NCI-H146 treated with DMSO at 0.1 percent for 48 hours (cell line): ENCODE data around the gene AP1B1.
"Not testable (repeated sequence)": the region's sequence is repeated elsewhere in the genome, so short reads cannot be mapped to it uniquely, and the experiment has no call there.

Source experiments
- DNase-seq: peaks from one replicate; lab custom pipeline; 2025; ENCODE audit not compliant: unreplicated experiment; lab: John Stamatoyannopoulos, UW

Gene AP1B1

DNA sequence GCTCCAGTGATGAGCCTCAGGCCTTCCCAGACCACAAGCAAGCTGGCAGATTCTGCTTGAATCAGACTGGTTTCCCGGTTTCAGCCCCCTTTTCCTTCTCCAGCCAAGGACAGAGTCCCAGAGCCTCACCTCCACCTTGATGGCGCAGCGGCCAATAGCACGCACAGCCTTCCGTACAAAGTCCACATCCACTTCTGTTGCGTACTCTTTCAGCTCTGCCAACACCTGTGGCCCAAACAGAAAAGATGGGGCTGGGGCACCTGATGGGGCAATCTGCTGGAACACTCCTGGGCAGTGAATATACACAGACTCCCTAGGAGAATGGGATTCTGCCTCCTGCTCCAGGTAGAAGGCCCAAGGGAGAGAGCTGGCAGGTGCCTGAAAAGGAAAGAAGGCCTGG, 37.3 kb downstream of the AP1B1 start:
- DNase-seq: no peak

- DNase-seq: no peak
These were observed 39.4 kb downstream of the AP1B1 start for GRCh38 chr22:29348956-29349355.

DNA sequence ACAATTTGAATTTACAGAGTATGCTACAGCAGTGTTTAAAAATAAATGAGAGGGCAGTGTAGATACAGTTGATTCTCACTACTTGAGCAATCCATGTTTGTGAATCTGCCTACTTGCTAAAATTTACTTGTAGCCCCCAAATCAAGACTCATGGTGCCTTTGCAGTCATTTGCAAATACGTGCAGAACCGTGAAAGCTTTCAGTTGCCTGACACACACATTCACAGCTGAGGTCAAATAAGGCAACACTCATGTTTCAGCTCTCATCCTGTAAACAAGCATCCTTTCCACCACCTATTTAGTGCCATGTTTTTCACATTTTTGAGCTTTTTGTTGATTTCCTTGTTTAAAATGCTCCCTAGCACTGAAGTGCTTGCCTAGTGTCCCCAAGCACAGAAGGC, 40.3 kb downstream of the AP1B1 start:
- DNase-seq: no peak

DNA sequence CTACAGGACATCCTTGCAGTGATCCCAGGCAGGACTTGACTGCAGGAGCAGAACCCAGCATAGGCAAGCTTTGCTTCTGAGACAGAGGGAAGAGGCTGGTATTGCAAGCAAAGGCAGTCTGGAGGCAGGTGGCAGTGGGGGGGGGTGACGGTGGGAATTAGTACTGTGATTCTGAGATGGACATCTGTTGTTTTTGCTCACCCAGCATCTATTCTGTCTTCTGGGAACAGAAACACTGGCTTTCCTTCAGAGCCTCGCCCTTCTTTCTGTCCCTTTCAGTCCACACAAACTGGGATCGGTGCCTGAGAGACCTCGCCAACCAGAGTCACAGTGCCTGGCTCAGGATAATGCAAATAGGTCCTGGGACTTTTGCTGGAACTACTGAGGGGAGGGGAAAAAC, 41.7 kb downstream of the AP1B1 start:
- no peak for DNase-seq

DNA sequence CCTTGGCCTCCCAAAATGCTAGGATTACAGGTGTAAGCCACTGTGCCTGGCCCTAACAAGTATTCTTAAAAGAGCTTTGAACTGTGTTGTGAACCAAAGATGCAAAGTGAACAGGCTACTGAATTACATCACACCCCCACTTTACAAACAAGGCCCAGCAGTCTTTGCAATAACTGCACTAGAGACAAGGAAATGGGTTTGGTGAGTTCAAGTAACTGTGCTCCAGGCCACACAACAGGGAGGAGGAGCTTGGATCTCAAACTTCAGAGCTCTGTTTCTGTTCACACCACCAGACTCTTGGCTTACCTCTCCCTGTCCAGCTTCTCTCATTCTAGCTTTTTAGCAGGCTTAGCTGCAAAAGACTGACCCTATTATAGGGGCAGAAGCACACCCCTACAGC, 42.4 kb downstream of the AP1B1 start:
- no peak for DNase-seq

DNA sequence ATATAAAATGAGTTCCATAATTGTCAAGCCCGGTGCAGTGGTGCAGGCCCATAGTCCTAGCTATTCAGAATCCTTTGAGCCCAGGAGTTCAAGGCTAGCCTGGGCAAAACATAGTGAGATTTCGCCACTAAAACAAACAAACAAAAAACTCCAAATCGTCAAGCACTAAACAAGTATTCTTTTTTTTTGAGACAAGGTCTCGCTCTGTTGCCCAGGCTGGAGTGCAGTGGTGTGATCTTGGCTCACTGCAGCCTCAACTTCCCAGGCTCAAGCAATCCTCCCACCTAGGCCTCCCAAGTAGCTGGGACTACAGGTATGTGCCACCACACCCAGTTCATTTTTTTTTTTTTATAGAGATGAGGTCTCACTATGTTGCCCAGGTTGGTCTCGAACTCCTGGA, 43.5 kb downstream of the AP1B1 start:
- DNase-seq: not testable (repeated sequence)

GRCh38 chr22:29344137-29344536, 44.2 kb downstream of the AP1B1 start:
- DNase-seq: peak; percentile 84

DNA sequence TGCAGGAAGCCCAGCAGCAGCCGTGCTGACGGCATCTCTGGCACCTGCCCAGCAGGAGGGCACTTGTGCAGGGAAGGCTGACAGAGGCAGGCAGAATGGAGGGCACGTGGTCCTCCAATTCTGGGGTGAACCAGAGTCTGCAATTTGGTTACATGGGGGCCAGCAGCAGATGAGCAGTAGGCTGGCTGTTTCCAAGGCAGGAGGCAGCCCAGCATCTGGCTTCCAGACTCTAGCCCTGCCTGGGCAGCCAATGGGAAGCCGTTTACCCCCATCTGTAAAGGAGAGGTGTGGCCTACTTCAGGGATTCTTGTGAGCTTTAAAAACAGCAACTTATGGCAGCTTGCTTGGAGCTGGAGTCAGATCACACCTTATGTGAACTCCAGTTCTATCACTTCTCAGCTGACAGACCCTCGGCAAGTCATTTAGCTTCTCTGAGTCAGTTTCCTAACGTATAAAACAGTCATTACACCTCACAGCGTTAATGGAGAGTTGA, 45.0 kb downstream of the AP1B1 start:
- DNase-seq: no peak

- DNase-seq: no peak
These were observed 45.6 kb downstream of the AP1B1 start for GRCh38 chr22:29342577-29343312.

DNA sequence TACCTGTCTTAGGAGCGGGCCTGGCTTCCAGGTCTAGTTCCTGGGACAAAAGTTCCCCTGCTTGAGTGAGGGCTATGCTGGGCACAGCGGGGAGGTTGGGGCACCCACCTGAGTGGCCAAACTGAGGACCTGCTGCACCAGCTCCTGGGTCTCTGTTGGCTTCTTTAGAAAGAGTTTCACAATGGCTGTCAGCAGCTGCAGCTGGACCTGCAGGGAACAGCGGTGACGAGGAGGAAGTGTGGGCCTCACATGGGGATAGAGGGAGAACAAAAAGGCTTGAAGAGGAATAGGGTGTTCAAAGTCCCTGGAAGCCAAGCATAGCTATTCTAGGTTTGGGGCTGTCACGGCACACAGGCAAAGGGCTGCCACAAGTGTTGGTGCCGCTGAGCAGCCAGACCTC, 46.2 kb downstream of the AP1B1 start:
- no peak for DNase-seq

DNA sequence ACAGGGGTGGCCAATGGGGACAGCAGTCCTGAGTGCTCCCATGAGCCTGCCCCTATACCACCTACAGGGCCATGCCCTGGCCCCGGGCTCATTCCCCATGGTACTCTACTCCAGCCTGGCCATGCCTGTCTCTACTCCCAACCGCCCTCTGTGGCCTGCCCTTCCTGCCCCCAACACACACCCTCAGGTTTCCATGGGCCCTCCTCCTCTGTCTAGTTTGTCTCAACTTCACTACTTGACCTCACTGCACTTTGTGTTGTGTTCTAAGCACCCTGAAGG, 46.6 kb downstream of the AP1B1 start:
- no peak for DNase-seq

GRCh38 chr22:29341056-29341848, 47.1 kb downstream of the AP1B1 start:
- DNase-seq: no peak

GRCh38 chr22:29340566-29340965, 47.8 kb downstream of the AP1B1 start:
- no peak for DNase-seq

DNA sequence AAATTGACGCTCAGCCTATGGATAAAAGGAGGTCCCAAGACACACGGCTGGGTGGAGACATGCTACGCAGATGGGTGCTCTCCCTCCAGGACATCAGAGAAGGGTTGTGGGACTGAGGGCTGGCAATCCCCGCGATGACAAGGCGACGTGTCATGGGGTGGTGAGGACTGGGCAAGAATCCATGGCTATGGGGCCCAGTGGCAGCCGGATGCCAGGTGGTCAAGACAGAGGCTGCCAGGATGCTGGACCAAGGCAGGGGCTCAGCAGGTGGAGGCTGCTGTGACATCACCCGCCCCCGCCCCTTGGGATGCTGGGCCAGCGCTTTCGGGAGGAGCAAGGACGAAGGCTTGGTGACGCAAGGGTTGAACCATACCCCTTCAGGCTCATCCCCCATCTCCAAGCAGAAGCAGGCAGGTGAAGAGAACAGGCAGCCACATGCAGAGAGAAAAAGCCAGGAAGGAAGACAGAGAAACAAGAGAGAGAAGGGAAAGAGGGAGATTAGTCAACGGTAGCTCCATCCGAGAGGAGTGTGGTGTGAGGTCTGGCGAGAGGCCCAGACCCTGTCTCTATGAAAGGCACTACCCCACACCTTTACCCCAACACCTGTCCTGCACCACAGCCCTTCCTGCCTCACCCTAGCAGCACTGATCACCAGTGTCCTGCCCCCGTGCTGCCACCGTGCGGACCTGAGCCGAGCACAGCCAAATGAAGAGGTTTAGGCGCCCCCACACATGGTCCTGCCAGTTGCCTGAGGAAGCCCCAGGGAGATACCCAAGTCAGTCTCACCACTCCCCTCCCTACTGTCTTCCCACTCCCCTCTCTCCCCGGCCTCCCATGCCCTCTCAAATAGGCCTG, 48.8 kb downstream of the AP1B1 start:
- no peak for DNase-seq

DNA sequence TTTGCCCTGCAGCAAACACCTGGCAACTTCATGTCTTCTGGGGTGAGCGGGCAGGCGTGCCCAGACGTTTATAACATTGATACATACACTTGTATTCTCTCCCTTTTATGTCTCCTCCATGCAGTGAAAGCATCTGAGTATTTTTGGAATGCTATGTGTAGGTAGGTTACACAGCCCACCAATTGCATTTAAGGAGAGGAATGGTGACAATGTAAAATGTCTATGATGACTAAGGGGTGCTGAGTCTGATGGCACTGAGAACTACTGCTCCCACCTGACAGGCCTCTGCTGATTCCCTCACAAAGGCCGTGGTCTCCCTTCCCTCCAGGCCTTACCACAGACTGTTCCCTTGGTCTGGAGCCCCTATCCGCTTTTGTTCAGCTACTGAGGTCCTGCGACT, 50.0 kb downstream of the AP1B1 start:
- no peak for DNase-seq

- no peak for DNase-seq
These were observed 50.6 kb downstream of the AP1B1 start for GRCh38 chr22:29337631-29338284.

DNA sequence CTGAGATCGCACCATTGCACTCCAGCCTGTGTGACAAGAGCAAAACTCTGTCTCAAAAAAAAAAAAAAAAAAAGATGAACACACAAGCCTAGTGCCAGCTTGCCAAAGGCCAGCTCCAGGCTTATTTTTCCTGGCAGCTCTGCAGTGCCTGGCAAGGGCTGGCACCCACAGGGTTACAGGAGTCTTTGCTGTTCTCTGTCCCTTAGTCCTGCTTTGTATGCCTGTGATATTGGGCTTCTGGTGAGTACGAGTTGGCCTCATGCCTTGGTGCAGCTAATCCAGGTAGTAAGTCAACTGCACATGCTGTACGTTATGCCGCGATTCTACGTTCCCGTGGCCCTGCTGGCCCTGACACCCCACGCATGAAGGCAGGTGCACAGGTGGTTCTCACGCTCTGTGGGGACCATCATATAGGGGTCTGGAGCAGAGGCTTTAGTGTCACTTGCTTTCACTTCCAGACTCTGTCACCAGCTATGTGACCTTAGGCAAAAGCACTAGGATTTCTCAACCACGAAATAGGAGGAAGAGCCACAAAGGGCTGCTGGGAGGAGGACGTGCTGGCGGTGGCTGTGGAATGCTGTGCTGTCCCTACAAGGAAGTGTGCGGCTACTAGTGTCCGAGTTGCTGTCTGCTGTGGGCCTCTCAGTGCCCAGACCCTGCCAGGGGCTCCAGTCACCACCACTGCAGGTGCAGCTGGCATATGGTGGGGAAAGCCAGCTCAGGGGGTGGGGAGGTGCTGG, 51.4 kb downstream of the AP1B1 start:
- no peak for DNase-seq

DNA sequence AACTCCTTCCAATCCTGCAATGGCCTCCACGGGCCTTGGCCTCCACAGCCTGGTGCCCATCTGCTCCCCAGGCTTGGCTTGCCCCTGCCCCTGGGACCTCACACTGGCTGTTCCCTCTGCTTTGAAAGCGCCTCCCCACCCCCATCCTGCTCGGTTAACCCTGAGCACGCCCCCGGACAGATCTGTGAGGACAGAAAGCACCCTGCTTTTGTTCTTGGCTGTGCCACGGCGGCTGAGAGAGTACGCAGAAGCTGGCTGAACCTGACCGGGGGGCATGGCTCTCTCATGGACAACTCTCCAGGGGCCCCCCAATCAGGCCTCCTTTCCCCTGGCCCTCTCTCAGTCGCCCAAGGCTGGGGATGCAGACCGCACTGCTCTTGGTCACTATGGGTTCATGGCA, 52.7 kb downstream of the AP1B1 start:
- no peak for DNase-seq

DNA sequence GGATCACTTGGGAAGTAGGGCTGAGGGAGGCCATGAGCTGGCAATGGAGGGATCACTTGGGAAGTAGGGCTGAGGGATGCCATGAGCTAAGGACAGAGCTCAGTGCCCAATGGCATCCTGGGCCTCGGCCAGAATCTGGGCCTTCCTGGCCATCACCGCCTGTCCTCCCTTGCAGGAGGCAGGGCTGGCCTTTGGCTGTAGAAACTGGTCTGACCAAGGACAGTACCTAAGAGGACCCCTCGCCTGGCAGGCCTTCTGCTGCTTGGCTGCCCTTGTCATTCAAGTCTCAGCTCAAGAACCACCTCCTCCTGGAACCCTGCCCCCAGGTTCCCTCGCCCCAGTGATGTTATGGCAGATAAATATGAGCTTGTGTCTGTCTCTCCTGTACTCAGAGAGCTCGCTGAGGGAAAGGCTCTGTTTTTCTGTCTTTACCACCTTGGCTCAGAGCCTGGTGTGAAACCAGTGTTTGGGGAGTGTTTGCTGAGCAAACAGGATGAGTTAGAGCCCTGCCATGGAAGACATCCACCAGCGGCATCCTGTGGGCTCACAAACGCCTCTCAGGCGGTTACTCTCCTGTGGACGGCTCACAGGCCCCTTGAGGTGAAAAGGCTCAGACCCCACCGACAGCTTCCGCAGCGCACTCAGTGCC, 53.5 kb downstream of the AP1B1 start:
- DNase-seq: no peak

DNA sequence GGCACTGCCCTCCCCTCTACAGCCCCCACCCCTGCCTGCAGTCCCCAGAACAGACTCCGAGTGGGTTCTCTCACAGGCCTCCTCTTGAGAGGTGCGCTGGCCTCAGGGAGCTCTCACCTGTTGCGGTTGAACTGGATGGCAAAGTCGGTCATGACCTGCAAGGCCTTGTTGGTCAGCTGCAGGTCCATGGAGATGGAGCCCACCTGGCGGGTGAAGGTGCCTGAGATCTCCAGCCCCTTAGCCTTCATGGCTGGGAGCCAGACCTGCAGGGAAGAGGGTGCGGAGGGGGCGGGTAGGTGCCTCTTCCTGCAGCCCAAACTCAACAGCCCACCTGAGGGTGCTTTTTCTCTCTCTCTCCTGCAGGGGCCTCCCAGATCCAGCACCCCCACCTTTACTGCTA, 54.2 kb downstream of the AP1B1 start:
- DNase-seq: no peak
